Measurements from ENCODE around the gene FHOD3.

GRCh38 chr18:36576339-36576738 lies 278.8 kb downstream of the FHOD3 start:
- TF ChIP-seq, protein P1, sequence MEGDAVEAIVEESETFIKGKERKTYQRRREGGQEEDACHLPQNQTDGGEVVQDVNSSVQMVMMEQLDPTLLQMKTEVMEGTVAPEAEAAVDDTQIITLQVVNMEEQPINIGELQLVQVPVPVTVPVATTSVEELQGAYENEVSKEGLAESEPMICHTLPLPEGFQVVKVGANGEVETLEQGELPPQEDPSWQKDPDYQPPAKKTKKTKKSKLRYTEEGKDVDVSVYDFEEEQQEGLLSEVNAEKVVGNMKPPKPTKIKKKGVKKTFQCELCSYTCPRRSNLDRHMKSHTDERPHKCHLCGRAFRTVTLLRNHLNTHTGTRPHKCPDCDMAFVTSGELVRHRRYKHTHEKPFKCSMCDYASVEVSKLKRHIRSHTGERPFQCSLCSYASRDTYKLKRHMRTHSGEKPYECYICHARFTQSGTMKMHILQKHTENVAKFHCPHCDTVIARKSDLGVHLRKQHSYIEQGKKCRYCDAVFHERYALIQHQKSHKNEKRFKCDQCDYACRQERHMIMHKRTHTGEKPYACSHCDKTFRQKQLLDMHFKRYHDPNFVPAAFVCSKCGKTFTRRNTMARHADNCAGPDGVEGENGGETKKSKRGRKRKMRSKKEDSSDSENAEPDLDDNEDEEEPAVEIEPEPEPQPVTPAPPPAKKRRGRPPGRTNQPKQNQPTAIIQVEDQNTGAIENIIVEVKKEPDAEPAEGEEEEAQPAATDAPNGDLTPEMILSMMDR (IDR thresholded peaks at IDR 0.05) = no peak
- no peak for TF ChIP-seq POLR2A (IDR thresholded peaks at IDR 0.05)
